ENCODE measurements around the gene CCT8.

GRCh38 chr21:29072873-29073221, 601 bp downstream of the CCT8 start:
- TF ChIP-seq FOXK2 (IDR thresholded peaks at IDR 0.05): no peak
- no peak for TF ChIP-seq SUZ12 (IDR thresholded peaks at IDR 0.05)
- no peak for TF ChIP-seq ELF4 (IDR thresholded peaks at IDR 0.05)
- TF ChIP-seq BHLHE40 (IDR thresholded peaks at IDR 0.05; ENCODE audit: borderline replicate concordance): no peak
- no peak for TF ChIP-seq ARNT (IDR thresholded peaks at IDR 0.05)
- no peak for TF ChIP-seq TARDBP (IDR thresholded peaks at IDR 0.05)
- TF ChIP-seq FOXM1 (IDR thresholded peaks at IDR 0.05; ENCODE audit: borderline replicate concordance): no peak
- TF ChIP-seq SP1 (IDR thresholded peaks at IDR 0.05): no peak
- TF ChIP-seq PKNOX1 (IDR thresholded peaks at IDR 0.05): no peak
- TF ChIP-seq CTBP1 (IDR thresholded peaks at IDR 0.05; ENCODE audit: borderline replicate concordance): no peak
- no peak for TF ChIP-seq ZNF384 (IDR thresholded peaks at IDR 0.05)
- no peak for TF ChIP-seq HDGF (IDR thresholded peaks at IDR 0.05; ENCODE audit: borderline replicate concordance)
- TF ChIP-seq L3MBTL2 (conservative IDR thresholded peaks at IDR 0.05): no peak
- no peak for TF ChIP-seq FOXA1 (IDR thresholded peaks at IDR 0.05)

All from HEK293T (cell line).